Measurements from ENCODE around the gene IQGAP3.
"Not testable (repeated sequence)": the region's sequence is repeated elsewhere in the genome, so short reads cannot be mapped to it uniquely, and the experiment has no call there.

IQGAP3 gene

GRCh38 chr1:156592910-156593660, 20.7 kb upstream of the IQGAP3 start:
- DNase-seq (ENCODE audit: low read depth in 2 of 2): no peak

GRCh38 chr1:156592158-156592909, 20.0 kb upstream of the IQGAP3 start:
- DNase-seq (ENCODE audit: low read depth in 2 of 2): no peak

GRCh38 chr1:156591432-156592157, 19.2 kb upstream of the IQGAP3 start, which contains the start of gene NAXE:
Gene NAXE (plus strand): TSS chr1:156591776. CDS start chr1:156591805, 29 bp downstream.
- DNase-seq (ENCODE audit: low read depth in 2 of 2): peak; percentile 32 to 48

- no peak for DNase-seq (ENCODE audit: low read depth in 2 of 2)
Measured at GRCh38 chr1:156591181-156591431, 18.7 kb upstream of the IQGAP3 start.

GRCh38 chr1:156590326-156591180, 18.2 kb upstream of the IQGAP3 start:
- no peak for DNase-seq (ENCODE audit: low read depth in 2 of 2)

DNA sequence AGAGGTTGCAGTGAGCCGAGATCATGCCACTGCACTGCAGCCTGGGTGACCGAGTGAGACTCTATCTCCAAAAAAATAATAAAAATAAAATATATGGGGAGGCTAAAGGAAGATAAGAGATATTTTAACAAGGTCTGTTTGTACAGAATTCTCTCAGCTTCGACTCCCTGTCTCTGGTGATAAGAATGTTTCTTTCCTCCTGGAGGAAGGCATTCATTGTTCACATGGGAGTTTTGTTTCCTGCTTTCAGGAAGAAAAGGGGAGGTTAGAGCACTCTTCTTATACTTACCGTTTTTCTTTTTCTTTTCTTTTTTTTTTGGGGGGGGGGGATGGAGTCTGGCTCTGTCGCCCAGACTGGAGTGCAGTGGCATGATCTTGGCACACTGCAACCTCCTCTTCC, 17.2 kb upstream of the IQGAP3 start:
- DNase-seq (ENCODE audit: low read depth in 2 of 2): no peak

DNA sequence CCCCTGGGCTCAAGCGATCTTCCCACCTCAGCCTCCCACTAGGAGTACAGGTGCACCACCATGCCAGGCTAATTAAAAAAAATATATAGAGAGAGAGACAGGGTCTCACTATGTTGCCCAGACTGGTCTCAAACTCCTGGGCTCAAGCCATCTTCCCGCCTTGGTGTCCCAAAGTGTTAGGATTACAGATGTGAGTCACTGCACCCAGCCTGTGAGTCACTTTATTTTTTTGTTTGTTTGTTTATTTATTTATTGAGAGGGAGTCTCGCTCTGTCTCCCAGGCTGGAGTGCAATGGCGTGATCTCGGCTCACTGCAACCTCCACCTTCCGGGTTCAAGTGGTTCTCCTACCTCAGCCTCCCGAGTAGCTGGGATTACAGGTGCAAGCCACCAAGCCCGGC, 15.6 kb upstream of the IQGAP3 start:
- not testable (repeated sequence) for DNase-seq (ENCODE audit: low read depth in 2 of 2)

- no peak for DNase-seq (ENCODE audit: low read depth in 2 of 2)
Measured at GRCh38 chr1:156586892-156587477, 14.6 kb upstream of the IQGAP3 start.

DNA sequence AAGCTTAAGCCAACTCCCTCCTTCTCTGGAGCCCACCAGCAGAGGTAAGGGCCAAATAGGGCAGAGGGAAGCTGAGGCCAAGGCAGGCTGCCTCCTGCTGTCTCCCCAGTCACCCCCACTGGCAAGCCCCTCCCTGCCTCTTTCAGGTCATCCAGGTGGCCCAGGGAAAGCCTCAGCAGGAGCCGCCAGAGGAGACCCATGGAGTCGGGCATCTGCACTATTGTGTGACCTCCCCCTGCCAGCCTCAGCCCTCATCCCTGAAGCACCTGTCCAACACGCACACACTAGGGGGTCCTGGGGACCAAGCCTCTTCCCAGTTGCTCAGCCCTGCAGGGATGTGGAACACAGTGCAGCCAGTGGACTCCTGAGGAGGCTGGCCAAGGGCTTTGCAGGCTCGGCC, 14.0 kb upstream of the IQGAP3 start:
- DNase-seq (ENCODE audit: low read depth in 2 of 2): no peak

DNA sequence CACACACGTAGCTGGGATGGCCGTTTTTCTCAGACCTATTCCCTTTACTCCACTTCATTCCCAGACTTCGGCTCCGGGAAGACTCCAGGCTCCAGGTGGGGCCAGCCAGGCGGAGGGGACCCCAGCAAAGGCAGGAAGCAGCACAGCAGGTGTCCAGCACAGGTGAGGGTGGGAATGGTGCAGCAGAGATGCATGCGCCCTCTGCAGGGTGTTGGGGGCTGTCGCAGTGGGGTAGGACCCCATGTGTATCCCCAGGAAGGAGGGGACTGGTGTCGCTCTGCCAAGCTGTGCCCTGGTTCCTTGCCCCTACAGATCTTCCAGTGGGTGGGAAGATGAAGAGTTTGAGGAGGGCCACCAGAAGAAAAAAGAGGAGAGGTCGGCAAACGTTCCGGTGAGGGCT, 12.4 kb upstream of the IQGAP3 start:
- no peak for DNase-seq (ENCODE audit: low read depth in 2 of 2)

DNA sequence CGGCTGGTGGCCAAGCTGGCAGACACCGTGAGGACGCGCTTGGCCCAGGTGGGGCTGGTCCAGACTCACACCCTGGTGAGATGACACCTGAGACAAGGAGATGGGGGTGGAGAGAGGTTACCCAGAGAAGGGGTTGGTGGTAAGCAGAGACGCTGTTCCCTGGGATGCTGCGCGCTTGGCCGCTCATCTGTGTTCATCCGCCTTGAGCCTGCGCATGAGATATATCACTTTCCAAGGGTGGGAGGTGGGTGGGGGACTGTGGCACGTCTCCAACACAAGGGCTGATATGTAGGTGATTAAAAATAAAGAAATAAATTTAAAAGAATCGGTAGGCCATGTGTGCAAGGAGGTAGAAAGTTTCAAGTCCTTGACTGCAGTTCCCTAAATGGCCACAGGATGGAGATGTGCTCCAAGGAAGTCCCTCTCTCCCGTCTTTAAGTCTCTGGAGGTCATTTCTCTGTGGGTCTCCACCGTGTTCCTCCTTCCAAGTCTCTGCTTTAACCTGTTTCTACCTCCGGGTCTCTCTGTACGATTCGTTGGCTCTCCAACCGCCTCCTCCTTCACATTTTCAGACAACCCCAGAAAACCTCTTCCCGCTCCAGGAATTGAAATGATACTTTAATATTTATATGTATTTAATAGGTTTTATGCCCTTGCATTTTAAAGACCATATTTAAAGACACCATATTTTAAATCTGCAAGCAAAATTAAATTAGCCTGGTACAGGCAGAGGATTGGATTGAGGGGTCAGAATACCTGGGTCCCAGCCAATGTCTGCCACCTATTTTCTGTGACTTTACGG, 11.7 kb upstream of the IQGAP3 start:
- peak in 1 of 2 donors; percentile 53 for DNase-seq (ENCODE audit: low read depth in 2 of 2)

DNA sequence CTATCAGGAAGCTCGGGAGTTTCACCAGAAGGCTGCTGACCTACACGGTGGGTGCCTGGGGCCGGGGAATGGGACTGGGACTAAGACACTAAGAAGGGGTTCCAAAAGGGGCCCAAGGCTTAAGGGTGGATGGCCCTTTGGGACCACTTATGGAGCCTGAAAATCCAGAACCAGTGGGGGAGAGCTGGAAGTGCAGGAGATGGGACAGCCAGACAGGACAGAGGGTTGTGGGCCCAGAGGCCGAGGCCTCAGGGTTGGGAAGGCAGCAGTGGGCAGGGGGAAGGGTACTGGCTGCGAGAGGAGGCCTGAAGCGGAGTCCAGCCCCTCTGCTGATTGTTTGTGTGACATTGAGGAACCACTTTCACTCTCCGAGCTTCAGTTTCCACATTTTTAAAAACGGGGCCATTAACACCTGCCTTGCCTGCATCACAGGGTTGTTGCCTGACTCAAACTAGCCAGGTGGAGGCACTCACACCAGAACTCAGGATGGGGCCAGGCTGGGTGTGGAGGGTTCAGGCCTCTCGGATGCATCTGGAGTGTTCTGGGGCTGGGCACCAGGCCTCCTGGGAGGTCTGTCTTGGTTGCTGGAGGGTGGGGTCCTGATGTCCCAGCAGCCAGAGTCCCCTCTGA, 10.1 kb upstream of the IQGAP3 start:
- no peak for DNase-seq (ENCODE audit: low read depth in 2 of 2)

- peak in 1 of 2 donors; percentile 31 for DNase-seq (ENCODE audit: low read depth in 2 of 2)
Measured at GRCh38 chr1:156581661-156582387, 9.5 kb upstream of the IQGAP3 start.

DNA sequence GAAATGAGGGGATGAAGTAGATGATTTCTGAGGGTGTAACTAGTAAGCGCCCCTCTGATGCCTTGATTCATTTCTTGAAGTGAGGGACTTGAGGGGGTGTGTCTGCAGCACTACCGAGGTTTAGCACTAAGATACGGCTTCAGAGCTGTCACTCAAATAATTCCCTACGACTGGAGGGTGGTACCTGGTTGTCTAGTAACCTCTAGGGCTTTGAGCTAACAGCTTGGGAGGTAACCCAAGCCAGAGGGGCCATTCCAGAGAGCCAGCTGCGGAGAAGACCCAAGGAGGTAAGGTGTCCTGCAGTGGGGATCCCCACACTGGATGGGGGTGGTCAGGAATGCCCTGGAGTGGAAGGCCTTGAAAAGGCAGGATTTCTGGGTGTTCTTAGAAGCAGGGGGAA, 7.1 kb upstream of the IQGAP3 start, which contains the start of gene TTC24:
TTC24 (plus strand) TSS at position 252 of the 400 bp plus-strand sequence. CDS start 1,642 bp downstream, outside the sequence.
- no peak for DNase-seq (ENCODE audit: low read depth in 2 of 2)

- DNase-seq (ENCODE audit: low read depth in 2 of 2): no peak
Measured at GRCh38 chr1:156578055-156578454, 5.7 kb upstream of the IQGAP3 start.

GRCh38 chr1:156577550-156577949, 5.2 kb upstream of the IQGAP3 start:
- DNase-seq (ENCODE audit: low read depth in 2 of 2): no peak

- DNase-seq (ENCODE audit: low read depth in 2 of 2): no peak
Measured at GRCh38 chr1:156574039-156574633, 1.8 kb upstream of the IQGAP3 start.

DNA sequence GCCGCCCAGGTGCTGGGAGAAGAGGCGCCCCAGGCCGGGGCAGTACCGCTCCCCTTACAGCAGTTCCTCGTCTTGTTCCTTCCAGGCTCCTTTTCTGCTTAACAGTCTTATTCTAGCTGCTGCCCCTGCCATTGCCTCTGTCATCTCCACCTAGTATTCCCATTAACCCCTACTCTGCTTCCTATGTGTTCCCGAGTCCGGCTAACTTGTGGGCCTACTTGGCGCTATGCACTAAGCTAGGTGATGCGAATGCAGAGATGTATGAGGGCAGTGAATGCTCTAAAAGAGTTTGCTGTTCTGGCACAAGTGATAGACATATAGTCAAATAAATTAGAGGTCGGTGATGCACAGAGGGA, 276 bp upstream of the IQGAP3 start:
- DNase-seq (ENCODE audit: low read depth in 2 of 2): no peak

DNA sequence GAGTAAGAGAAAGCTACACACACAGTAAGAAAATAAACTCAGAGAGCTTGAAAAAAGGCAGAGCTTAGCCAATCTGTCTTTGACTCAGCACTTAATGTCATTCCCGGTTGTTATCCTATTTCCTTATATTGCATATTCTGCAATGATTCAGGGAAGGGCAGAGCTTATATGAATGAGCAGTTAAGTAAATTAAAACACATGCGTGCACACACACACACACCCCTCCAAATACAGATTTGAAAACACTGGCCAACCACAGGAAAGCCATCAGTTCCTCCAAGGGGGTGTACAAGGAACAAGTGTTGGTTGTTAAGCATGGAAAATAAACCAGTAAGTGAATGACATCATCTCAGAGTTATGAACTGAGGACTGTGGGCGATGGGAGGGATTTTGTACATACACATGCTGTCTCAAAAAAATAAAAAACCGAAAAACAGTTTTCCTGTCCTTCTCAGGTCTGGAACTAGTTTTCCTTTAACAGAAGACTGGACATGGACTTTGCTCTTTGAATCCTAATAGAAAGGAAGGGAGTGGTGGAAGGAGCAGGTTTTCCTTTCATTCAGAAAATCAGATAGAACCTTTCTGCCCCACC, 1.0 kb downstream of the IQGAP3 start:
- DNase-seq (ENCODE audit: low read depth in 2 of 2): no peak
